Osteocyte (in vitro differentiated cells): Measurements from ENCODE around the gene CBX6. TPM values are rescaled to one million over a fixed set of nuclear protein-coding genes. Genes with fewer than 3 reads are reported as not detected.

Experiments
- DNase-seq: peaks from one replicate; pipeline ENCODE4 v3.0.0; 2021; ENCODE audit warnings: mixed read lengths; ENCODE audit not compliant: unreplicated experiment; ENCODE audit errors: extremely low spot score
- H3K27ac Mint-ChIP-seq: one replicate; pipeline ENCODE4 v1.8.0; 2021; ENCODE audit warnings: mild to moderate bottlenecking, mixed read lengths; ENCODE audit not compliant: unreplicated experiment
- H3K27me3 Mint-ChIP-seq: one replicate; pipeline ENCODE4 v1.8.0; 2021; ENCODE audit warnings: mixed read lengths; ENCODE audit not compliant: unreplicated experiment
- H3K36me3 Mint-ChIP-seq: one replicate; pipeline ENCODE4 v1.8.0; 2021; ENCODE audit warnings: mixed read lengths; ENCODE audit not compliant: unreplicated experiment
- H3K4me1 Mint-ChIP-seq: one replicate; pipeline ENCODE4 v1.8.0; 2021; ENCODE audit warnings: mixed read lengths; ENCODE audit not compliant: unreplicated experiment
- H3K4me3 Mint-ChIP-seq: one replicate; pipeline ENCODE4 v1.8.0; 2021; ENCODE audit warnings: mild to moderate bottlenecking, moderate library complexity, mixed read lengths; ENCODE audit not compliant: unreplicated experiment
- H3K9me3 Mint-ChIP-seq: one replicate; pipeline ENCODE4 v1.8.0; 2021; ENCODE audit warnings: mixed read lengths; ENCODE audit not compliant: unreplicated experiment
- CTCF ChIP-seq: fragments of 200-600 bp; sonication (generic); IDR thresholded peaks from 2 replicates; pipeline ENCODE4 v1.5.0; 2021; ENCODE audit warnings: antibody characterized with exemption, mild to moderate bottlenecking, moderate library complexity
- total RNA-seq: library from RNA; stranded (reverse); gene quantifications from 2 replicates; pipeline ENCODE4 v1.2.1, GENCODE V29; 2021

The CBX6 gene
- total RNA-seq, 1 donor from 2014 or later, result 86.2 TPM

- DNase-seq, result no peak
- Mint-ChIP-seq H3K27me3 (peaks cover 40% of the 10 kb centered on the region), H3K9me3 (no peaks in the 10 kb centered on the region)
These were observed 52.0 kb downstream of the CBX6 start for GRCh38 chr22:38820020-38820419.

GRCh38 chr22:38819387-38819940 lies 52.6 kb downstream of the CBX6 start:
- Mint-ChIP-seq H3K27me3 (peaks cover 40% of the 10 kb centered on the region), H3K4me3 (no peak overlapping the region), H3K27ac (no peak overlapping the region), H3K9me3 (no peaks in the 10 kb centered on the region), H3K4me1 (no peaks in the 10 kb centered on the region), H3K36me3 (no peaks in the 10 kb centered on the region)
- TF ChIP-seq CTCF, result no peak
- DNase-seq, result no peak

More at GRCh38 chr22:38820020-38820419, 52.0 kb downstream of the CBX6 start:
- no peaks in the 10 kb centered on the region for H3K36me3 Mint-ChIP-seq
- H3K27ac Mint-ChIP-seq, result no peak overlapping the region
- TF ChIP-seq CTCF, result no peak
- H3K4me3 Mint-ChIP-seq, result no peak overlapping the region
- H3K4me1 Mint-ChIP-seq, result no peaks in the 10 kb centered on the region

GRCh38 chr22:38817196-38817595 lies 54.8 kb downstream of the CBX6 start:
- no peak overlapping the region for H3K27ac Mint-ChIP-seq
- H3K27me3 Mint-ChIP-seq, result peaks cover 47% of the 10 kb centered on the region
- no peaks in the 10 kb centered on the region for H3K9me3 Mint-ChIP-seq
- no peaks in the 10 kb centered on the region for H3K4me1 Mint-ChIP-seq
- H3K4me3 Mint-ChIP-seq, result no peak overlapping the region
- H3K36me3 Mint-ChIP-seq, result no peaks in the 10 kb centered on the region
- no peak for TF ChIP-seq CTCF
- no peak for DNase-seq

GRCh38 chr22:38815842-38816241 lies 56.2 kb downstream of the CBX6 start:
- Mint-ChIP-seq H3K9me3 (no peaks in the 10 kb centered on the region), H3K4me3 (no peak overlapping the region), H3K36me3 (no peaks in the 10 kb centered on the region), H3K27me3 (peaks cover 53% of the 10 kb centered on the region), H3K27ac (no peak overlapping the region), H3K4me1 (no peaks in the 10 kb centered on the region)
- TF ChIP-seq CTCF, result no peak
- no peak for DNase-seq

Other genes starting within 250 kb of the CBX6 start
- gene FAM227A, start 215.8 kb downstream of the CBX6 start, total RNA-seq, result 2.7 and 3.5 TPM in 2 replicates
- 38.3 and 41.0 TPM in 2 replicates for gene CBY1, start 215.6 kb downstream of the CBX6 start, total RNA-seq
- 60.7 and 61.0 TPM in 2 replicates for gene TOMM22, start 190.3 kb downstream of the CBX6 start, total RNA-seq
- gene JOSD1, start 171.3 kb downstream of the CBX6 start, total RNA-seq, result 78.6 and 85.5 TPM in 2 replicates
- gene GTPBP1, start 166.3 kb downstream of the CBX6 start, total RNA-seq, result 67.4 and 68.8 TPM in 2 replicates
- 148 and 151 TPM in 2 replicates for gene SUN2, start 116.2 kb downstream of the CBX6 start, total RNA-seq
- 16.4 and 17.0 TPM in 2 replicates for gene DNAL4, start 78.1 kb downstream of the CBX6 start, total RNA-seq
- 4.7 and 4.8 TPM in 2 replicates for gene NPTXR, start 28.2 kb downstream of the CBX6 start, total RNA-seq
- gene APOBEC3A, start 85.4 kb upstream of the CBX6 start, total RNA-seq, result not detected in 2 replicates
- gene APOBEC3B, start 110.1 kb upstream of the CBX6 start, total RNA-seq, result 4.2 and 4.9 TPM in 2 replicates
- 30.7 and 32.4 TPM in 2 replicates for gene APOBEC3C, start 142.0 kb upstream of the CBX6 start, total RNA-seq
- gene APOBEC3D, start 148.9 kb upstream of the CBX6 start, total RNA-seq, result 2.8 TPM in 2 replicates
- gene APOBEC3F, start 168.6 kb upstream of the CBX6 start, total RNA-seq, result 9.9 and 13.0 TPM in 2 replicates
- gene APOBEC3G, start 205.1 kb upstream of the CBX6 start, total RNA-seq, result 2.7 and 3.0 TPM in 2 replicates
- not detected in 2 replicates for gene APOBEC3H, start 225.0 kb upstream of the CBX6 start, total RNA-seq